ENCODE results near the gene DLX5. TPM values are rescaled to one million over a fixed set of nuclear protein-coding genes. Genes with fewer than 3 reads are reported as not detected.

Gene DLX5
- total and polyA plus RNA-seq, 9 of the 15 experiments (the other 6 are each of a cell fraction or from before 2014, with no cell fraction given) = not detected

DNA sequence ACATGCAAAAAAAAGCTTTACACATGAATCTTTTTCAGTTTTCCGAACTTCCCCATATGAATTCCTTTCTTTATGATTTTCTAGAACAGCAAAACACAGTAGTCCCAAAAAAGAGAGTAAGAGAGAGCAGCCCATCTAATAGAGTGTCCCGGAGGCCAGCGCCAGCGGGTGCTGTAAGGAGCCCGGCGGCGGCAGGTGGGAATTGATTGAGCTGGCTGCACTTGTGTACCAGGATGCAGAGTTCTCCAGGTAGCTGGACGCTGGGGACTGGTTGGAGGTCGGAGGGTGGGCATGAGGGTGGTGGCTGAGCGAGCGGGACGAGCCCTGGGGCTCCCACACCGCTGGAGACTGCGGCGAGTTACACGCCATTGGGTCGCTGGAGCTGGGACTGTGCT is 4.0 kb downstream of the DLX5 start:
- CTCF ChIA-PET (ENCODE audit: low intra/inter-chr PET ratio) = no interaction called here
- Histone ChIP-seq H3K27ac (ENCODE audit: extremely low read depth, low read depth, low read length) (no peak overlapping the region), H3K4me1 (replicated peaks in 1 of 2; ENCODE audit: control insufficient read depth in 2 of 2, insufficient read depth in 2 of 2, low read length in 2 of 2) (peaks cover 0 to 27% of the 10 kb centered on the region in 2 experiments; a peak in 1 of 5 replicates), H3K9me1 (ENCODE audit: control insufficient read depth, insufficient read depth, low read length) (no peaks in the 10 kb centered on the region), H3K79me2 (ENCODE audit: control insufficient read depth, insufficient read depth, low read length) (no peaks in the 10 kb centered on the region), H2AFZ (ENCODE audit: low read depth, low read length) (no peak overlapping the region), H3K4me2 (ENCODE audit: insufficient read depth, low read length) (no peak overlapping the region), H3K9ac (ENCODE audit: insufficient read depth in 1 of 2, low read depth in 2 of 2, low read length in 2 of 2) (no peak overlapping the region), H4K20me1 (replicated peaks; ENCODE audit: control insufficient read depth, insufficient read depth, low read length) (no peaks in the 10 kb centered on the region), H3K9me3 (replicated peaks; ENCODE audit: control insufficient read depth, insufficient read depth, low read depth, low read length) (no peaks in the 10 kb centered on the region), H3K27me3 (ENCODE audit: control insufficient read depth in 2 of 2, insufficient read depth in 2 of 2, low read length in 2 of 2) (peaks cover 82 to 92% of the 10 kb centered on the region in 2 experiments), H3K4me3 (no peak overlapping the region), H3K36me3 (ENCODE audit: control insufficient read depth, insufficient read depth, low read length) (no peaks in the 10 kb centered on the region)
- intact Hi-C loops (cut with micrococcal nuclease) = no loop called here
- no peak for ATAC-seq
- POLR2A ChIA-PET = interaction anchor here (1.0 kb wide), 1 partner anchor 15 kb away, joined by 3 read pairs; no protein-coding TSS in a partner anchor
- WGBS (ENCODE audit: insufficient coverage, low coverage, missing lambda C conversion rate) = 27% methylated on average over 17 of the region's 17 CpGs
- in situ Hi-C loops (cut with MboI) = loop anchor here (10.0 kb wide), 1 partner anchor 1106 kb away; no protein-coding TSS in a partner anchor
- DNase-seq (ENCODE audit: extremely low read depth in 1 of 4, low spot score in 3 of 4) = no peak
- FAIRE-seq = no peak
- BruUV-seq (replicated peaks) = no TSS peak
- TF ChIP-seq, protein P1, sequence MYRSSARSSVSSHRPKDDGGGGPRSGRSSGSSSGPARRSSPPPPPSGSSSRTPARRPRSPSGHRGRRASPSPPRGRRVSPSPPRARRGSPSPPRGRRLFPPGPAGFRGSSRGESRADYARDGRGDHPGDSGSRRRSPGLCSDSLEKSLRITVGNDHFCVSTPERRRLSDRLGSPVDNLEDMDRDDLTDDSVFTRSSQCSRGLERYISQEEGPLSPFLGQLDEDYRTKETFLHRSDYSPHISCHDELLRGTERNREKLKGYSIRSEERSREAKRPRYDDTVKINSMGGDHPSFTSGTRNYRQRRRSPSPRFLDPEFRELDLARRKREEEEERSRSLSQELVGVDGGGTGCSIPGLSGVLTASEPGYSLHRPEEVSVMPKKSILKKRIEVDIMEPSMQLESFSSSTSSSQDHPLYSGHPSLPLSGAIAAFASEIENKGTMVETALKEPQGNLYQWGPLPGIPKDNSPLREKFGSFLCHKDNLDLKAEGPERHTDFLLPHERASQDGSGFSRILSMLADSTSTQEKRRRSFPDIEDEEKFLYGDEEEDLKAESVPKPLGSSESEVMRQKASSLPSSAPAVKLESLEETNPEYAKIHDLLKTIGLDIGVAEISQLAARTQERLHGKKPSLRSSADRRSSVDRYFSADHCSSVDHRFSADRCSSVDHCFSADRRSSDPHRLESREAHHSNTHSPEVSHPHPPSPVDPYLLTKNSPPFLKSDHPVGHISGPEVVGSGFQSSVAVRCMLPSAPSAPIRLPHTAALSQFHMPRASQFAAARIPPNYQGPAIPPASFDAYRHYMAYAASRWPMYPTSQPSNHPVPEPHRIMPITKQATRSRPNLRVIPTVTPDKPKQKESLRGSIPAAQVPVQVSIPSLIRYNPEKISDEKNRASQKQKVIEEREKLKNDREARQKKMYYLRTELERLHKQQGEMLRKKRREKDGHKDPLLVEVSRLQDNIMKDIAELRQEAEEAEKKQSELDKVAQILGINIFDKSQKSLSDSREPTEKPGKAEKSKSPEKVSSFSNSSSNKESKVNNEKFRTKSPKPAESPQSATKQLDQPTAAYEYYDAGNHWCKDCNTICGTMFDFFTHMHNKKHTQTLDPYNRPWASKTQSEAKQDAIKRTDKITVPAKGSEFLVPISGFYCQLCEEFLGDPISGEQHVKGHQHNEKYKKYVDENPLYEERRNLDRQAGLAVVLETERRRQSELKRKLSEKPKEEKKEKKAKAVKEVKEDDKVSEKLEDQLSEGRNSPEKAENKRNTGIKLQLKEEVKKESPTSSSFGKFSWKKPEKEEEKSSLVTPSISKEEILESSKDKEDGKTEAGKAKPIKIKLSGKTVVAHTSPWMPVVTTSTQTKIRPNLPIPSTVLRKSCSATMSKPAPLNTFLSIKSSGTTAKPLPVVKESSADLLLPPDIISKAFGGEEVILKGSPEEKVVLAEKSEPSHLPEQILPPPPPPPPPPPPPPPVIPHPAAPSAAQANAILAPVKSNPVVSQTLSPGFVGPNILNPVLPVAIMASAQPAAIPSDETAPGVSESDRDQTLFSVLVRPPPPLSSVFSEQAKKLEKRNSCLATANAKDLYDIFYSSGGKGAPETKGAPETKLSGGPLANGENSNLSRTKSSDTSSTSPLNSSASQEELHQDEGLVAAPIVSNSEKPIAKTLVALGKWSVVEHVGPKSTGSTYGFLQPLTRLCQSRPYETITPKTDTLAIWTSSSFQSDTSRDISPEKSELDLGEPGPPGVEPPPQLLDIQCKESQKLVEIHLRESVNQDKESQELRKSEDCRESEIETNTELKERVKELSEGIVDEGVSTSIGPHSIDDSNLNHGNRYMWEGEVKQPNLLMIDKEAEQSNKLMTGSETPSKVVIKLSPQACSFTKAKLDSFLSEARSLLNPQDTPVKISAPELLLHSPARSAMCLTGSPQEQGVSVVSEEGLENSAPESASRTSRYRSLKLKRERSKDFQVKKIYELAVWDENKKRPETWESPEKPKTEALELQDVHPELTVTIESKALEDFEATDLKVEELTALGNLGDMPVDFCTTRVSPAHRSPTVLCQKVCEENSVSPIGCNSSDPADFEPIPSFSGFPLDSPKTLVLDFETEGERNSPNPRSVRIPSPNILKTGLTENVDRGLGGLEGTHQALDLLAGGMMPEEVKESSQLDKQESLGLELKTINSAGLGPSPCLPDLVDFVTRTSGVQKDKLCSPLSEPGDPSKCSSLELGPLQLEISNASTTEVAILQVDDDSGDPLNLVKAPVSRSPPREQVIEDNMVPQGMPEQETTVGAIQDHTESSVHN (IDR thresholded peaks at IDR 0.05; ENCODE audit: borderline replicate concordance in 1 of 2, low read depth in 1 of 2) = no peak
- TF ChIP-seq ZNF589 (CRISPR knock-in tag; IDR thresholded peaks at IDR 0.05; ENCODE audit: low read depth) (no peak), SIN3A (IDR thresholded peaks at IDR 0.05; ENCODE audit: borderline replicate concordance in 2 of 2, control insufficient read depth in 1 of 2, low read depth in 2 of 2, low read length in 2 of 2) (no peak), HDAC1 (IDR thresholded peaks at IDR 0.05) (no peak), ILF3 (IDR thresholded peaks at IDR 0.05; ENCODE audit: borderline replicate concordance) (no peak), ZNF668 (CRISPR knock-in tag; IDR thresholded peaks at IDR 0.05) (no peak), DIDO1 (tag; IDR thresholded peaks at IDR 0.05; ENCODE audit: low read depth) (no peak), SMARCC2 (IDR thresholded peaks at IDR 0.05; ENCODE audit: low read depth) (no peak), ZNF764 (CRISPR knock-in tag; IDR thresholded peaks at IDR 0.05; ENCODE audit: low read depth) (no peak), CCNT2 (IDR thresholded peaks at IDR 0.05; ENCODE audit: borderline replicate concordance, extremely low read depth, insufficient read length, low read depth, low read length) (no peak), ZC3H11A (IDR thresholded peaks at IDR 0.05; ENCODE audit: low read depth, low read length) (no peak)
- TF ChIP-seq, protein P2, sequence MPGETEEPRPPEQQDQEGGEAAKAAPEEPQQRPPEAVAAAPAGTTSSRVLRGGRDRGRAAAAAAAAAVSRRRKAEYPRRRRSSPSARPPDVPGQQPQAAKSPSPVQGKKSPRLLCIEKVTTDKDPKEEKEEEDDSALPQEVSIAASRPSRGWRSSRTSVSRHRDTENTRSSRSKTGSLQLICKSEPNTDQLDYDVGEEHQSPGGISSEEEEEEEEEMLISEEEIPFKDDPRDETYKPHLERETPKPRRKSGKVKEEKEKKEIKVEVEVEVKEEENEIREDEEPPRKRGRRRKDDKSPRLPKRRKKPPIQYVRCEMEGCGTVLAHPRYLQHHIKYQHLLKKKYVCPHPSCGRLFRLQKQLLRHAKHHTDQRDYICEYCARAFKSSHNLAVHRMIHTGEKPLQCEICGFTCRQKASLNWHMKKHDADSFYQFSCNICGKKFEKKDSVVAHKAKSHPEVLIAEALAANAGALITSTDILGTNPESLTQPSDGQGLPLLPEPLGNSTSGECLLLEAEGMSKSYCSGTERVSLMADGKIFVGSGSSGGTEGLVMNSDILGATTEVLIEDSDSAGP (CRISPR knock-in tag; IDR thresholded peaks at IDR 0.05) = no peak

All from K562 (cell line).